HEK293 (cell line): ENCODE data around the gene RHBG.

Experiments used
- CTCF ChIA-PET: fragments of 350-600 bp; formaldehyde crosslinking; extraction: SDS; loops from one replicate; lab custom pipeline; 2021; ENCODE audit warnings: antibody characterized with exemption; lab: Yijun Ruan, JAX
- POLR2A ChIA-PET: fragments of 300-600 bp; formaldehyde crosslinking; extraction: SDS; loops from one replicate; lab custom pipeline; 2020; ENCODE audit warnings: antibody characterized with exemption, inconsistent platforms; lab: Yijun Ruan, JAX
- H3K27ac ChIP-seq: fragments of 200-500 bp; sonication (Bioruptor generic); 2 replicates; pipeline ENCODE4 v1.5.1; 2014; ENCODE audit warnings: low read depth, low read length, control low read depth, inconsistent platforms; ENCODE audit errors: extremely low read depth
- H3K36me3 ChIP-seq, 2 experiments: fragments of 200-500 bp in 1 of 2; sonication (Bioruptor generic) in 1 of 2; 1 replicate in 1 of 2; 2 replicates in 1 of 2; pipeline ENCODE4 v1.5.1; 2014 to 2017; ENCODE audit warnings: inconsistent platforms in 2 of 2, low read length in 2 of 2; ENCODE audit not compliant: control insufficient read depth in 2 of 2, insufficient read depth in 1 of 2
- H3K4me1 ChIP-seq: fragments of 200-500 bp; sonication (Bioruptor generic); 2 replicates; pipeline ENCODE4 v1.5.1; 2014; ENCODE audit warnings: mild to moderate bottlenecking, low read length, inconsistent platforms; ENCODE audit not compliant: control insufficient read depth, insufficient read depth
- H3K4me3 ChIP-seq: 2 replicates; pipeline ENCODE4 v1.5.1; 2011; ENCODE audit warnings: low read depth, mild to moderate bottlenecking, control low read depth, low read length, moderate library complexity
- H3K9me3 ChIP-seq: fragments of 200-500 bp; sonication (Bioruptor generic); 2 replicates; pipeline ENCODE4 v1.5.1; 2014; ENCODE audit warnings: low read depth, low read length, inconsistent platforms; ENCODE audit not compliant: control insufficient read depth, insufficient read depth
- GLI2 ChIP-seq: fragments of 450-650 bp; formaldehyde crosslinking; IDR thresholded peaks from 2 replicates; pipeline ENCODE4; 2017; ENCODE audit warnings: missing biosample characterization, missing genetic modification characterization, low read depth, borderline replicate concordance
- KLF10 ChIP-seq: fragments of 450-650 bp; IDR thresholded peaks from 2 replicates; pipeline ENCODE4 v1.5.1; 2018; ENCODE audit warnings: missing biosample characterization, mild to moderate bottlenecking, missing genetic modification characterization
- KLF8 ChIP-seq: fragments of 450-650 bp; formaldehyde crosslinking; IDR thresholded peaks from 2 replicates; pipeline ENCODE4 v1.5.1; 2016; ENCODE audit warnings: missing biosample characterization, missing genetic modification characterization
- MEIS1 ChIP-seq: sonication (generic); formaldehyde crosslinking; IDR thresholded peaks from 2 replicates; pipeline ENCODE4 v1.8.1; 2022; ENCODE audit warnings: missing genetic modification reagents, mild to moderate bottlenecking, borderline replicate concordance
- MZF1 ChIP-seq: fragments of 450-650 bp; formaldehyde crosslinking; IDR thresholded peaks from 2 replicates; pipeline ENCODE4 v1.5.1; 2017; ENCODE audit warnings: missing biosample characterization, missing genetic modification characterization, borderline replicate concordance
- PRDM4 ChIP-seq: fragments of 450-650 bp; formaldehyde crosslinking; IDR thresholded peaks from 2 replicates; pipeline ENCODE4 v1.5.1; 2017; ENCODE audit warnings: missing biosample characterization, missing genetic modification characterization
- SALL2 ChIP-seq: fragments of 450-650 bp; formaldehyde crosslinking; IDR thresholded peaks from 2 replicates; pipeline ENCODE4 v1.5.0; 2017; ENCODE audit warnings: missing biosample characterization, mild to moderate bottlenecking, missing genetic modification characterization, borderline replicate concordance
- SCRT1 ChIP-seq: fragments of 450-650 bp; formaldehyde crosslinking; IDR thresholded peaks from 2 replicates; pipeline ENCODE4 v1.5.1; 2016; ENCODE audit warnings: missing biosample characterization, missing genetic modification characterization, borderline replicate concordance
- YY1 ChIP-seq: fragments of 450-650 bp; formaldehyde crosslinking; IDR thresholded peaks from 2 replicates; pipeline ENCODE4 v1.5.1; 2018; ENCODE audit warnings: missing biosample characterization, missing genetic modification characterization
- ZNF132 ChIP-seq: fragments of 450-650 bp; formaldehyde crosslinking; IDR thresholded peaks from 2 replicates; pipeline ENCODE4 v1.5.1; 2017; ENCODE audit warnings: missing biosample characterization, missing genetic modification characterization, borderline replicate concordance
- ZNF140 ChIP-seq: fragments of 450-650 bp; formaldehyde crosslinking; IDR thresholded peaks from 2 replicates; pipeline ENCODE4 v1.5.1; 2016; ENCODE audit warnings: missing biosample characterization, missing genetic modification characterization
- ZNF157 ChIP-seq: fragments of 450-650 bp; formaldehyde crosslinking; IDR thresholded peaks from 2 replicates; pipeline ENCODE4 v1.5.1; 2016; ENCODE audit warnings: missing biosample characterization, missing genetic modification characterization
- ZNF18 ChIP-seq: fragments of 450-650 bp; formaldehyde crosslinking; IDR thresholded peaks from 2 replicates; pipeline ENCODE4 v1.5.1; 2016; ENCODE audit warnings: missing biosample characterization, missing genetic modification characterization
- ZNF184 ChIP-seq: fragments of 450-650 bp; IDR thresholded peaks from 2 replicates; pipeline ENCODE4 v1.5.1; 2018; ENCODE audit warnings: missing biosample characterization, mild to moderate bottlenecking, missing genetic modification characterization
- ZNF2 ChIP-seq: fragments of 450-650 bp; formaldehyde crosslinking; IDR thresholded peaks from 2 replicates; pipeline ENCODE4 v1.5.1; 2016; ENCODE audit warnings: missing biosample characterization, missing genetic modification characterization
- ZNF302 ChIP-seq: fragments of 450-650 bp; formaldehyde crosslinking; IDR thresholded peaks from 2 replicates; pipeline ENCODE4 v1.5.1; 2016; ENCODE audit warnings: missing biosample characterization, missing genetic modification characterization, low read depth
- ZNF362 ChIP-seq: fragments of 450-650 bp; formaldehyde crosslinking; IDR thresholded peaks from 2 replicates; pipeline ENCODE4 v1.5.1; 2016; ENCODE audit warnings: missing biosample characterization, missing genetic modification characterization
- ZNF510 ChIP-seq: fragments of 450-650 bp; formaldehyde crosslinking; IDR thresholded peaks from 2 replicates; pipeline ENCODE4 v1.5.1; 2018; ENCODE audit warnings: mild to moderate bottlenecking, missing genetic modification characterization, missing biosample characterization; ENCODE audit not compliant: insufficient replicate concordance
- ZNF558 ChIP-seq: fragments of 450-650 bp; formaldehyde crosslinking; IDR thresholded peaks from 2 replicates; pipeline ENCODE4 v1.5.1; 2016; ENCODE audit warnings: missing biosample characterization, missing genetic modification characterization
- ZNF660 ChIP-seq: fragments of 450-650 bp; IDR thresholded peaks from 2 replicates; pipeline ENCODE4 v1.5.1; 2018; ENCODE audit warnings: missing biosample characterization, mild to moderate bottlenecking, missing genetic modification characterization
- ZNF677 ChIP-seq: fragments of 450-650 bp; IDR thresholded peaks from 2 replicates; pipeline ENCODE4 v1.5.0; 2018; ENCODE audit warnings: missing biosample characterization, mild to moderate bottlenecking, missing genetic modification characterization, moderate library complexity
- ZNF830 ChIP-seq: fragments of 450-650 bp; IDR thresholded peaks from 2 replicates; pipeline ENCODE4 v1.5.0; 2018; ENCODE audit warnings: missing biosample characterization, missing genetic modification characterization, low read depth, mild to moderate bottlenecking, moderate library complexity
- ZSCAN16 ChIP-seq: fragments of 450-650 bp; formaldehyde crosslinking; IDR thresholded peaks from 2 replicates; pipeline ENCODE4 v1.5.1; 2016; ENCODE audit warnings: missing biosample characterization, missing genetic modification characterization
- ZSCAN23 ChIP-seq: fragments of 450-650 bp; formaldehyde crosslinking; IDR thresholded peaks from 2 replicates; pipeline ENCODE4 v1.5.1; 2016; ENCODE audit warnings: missing biosample characterization, missing genetic modification characterization
- ZSCAN4 ChIP-seq: fragments of 450-650 bp; formaldehyde crosslinking; IDR thresholded peaks from 2 replicates; pipeline ENCODE4 v1.5.1; 2017; ENCODE audit warnings: missing biosample characterization, missing genetic modification characterization

RHBG gene

GRCh38 chr1:156401041-156401574 is 32.1 kb downstream of the RHBG start:
- no peak for TF ChIP-seq MZF1 (tag by site-specific recombination)
- TF ChIP-seq ZSCAN4: no peak
- TF ChIP-seq ZNF140: no peak
- no peak for TF ChIP-seq ZNF362
- TF ChIP-seq ZSCAN23 (tag by site-specific recombination): no peak
- TF ChIP-seq SCRT1: no peak
- TF ChIP-seq ZNF830: no peak
- TF ChIP-seq ZNF302: no peak
- ChIA-PET CTCF (interaction anchor here (1.0 to 2.7 kb wide), 3 partner anchors 16 to 45 kb away, joined by 4 to 17 read pairs (median 6); no protein-coding TSS in a partner anchor), POLR2A (no interaction called here)
- no peaks in the 10 kb centered on the region for H3K36me3 ChIP-seq
- no peak overlapping the region for H3K4me3 ChIP-seq
- H3K9me3 ChIP-seq: no peaks in the 10 kb centered on the region
- H3K4me1 ChIP-seq: no peaks in the 10 kb centered on the region
- H3K27ac ChIP-seq: no peak overlapping the region

- CTCF ChIA-PET: interaction anchor here (1.0 to 2.7 kb wide), 3 partner anchors 16 to 44 kb away, joined by 4 to 17 read pairs (median 6); no protein-coding TSS in a partner anchor
- H3K4me1 ChIP-seq: no peaks in the 10 kb centered on the region
- H3K4me3 ChIP-seq: no peak overlapping the region
- H3K36me3 ChIP-seq: no peaks in the 10 kb centered on the region
- H3K27ac ChIP-seq: no peak overlapping the region
- POLR2A ChIA-PET: no interaction called here
- H3K9me3 ChIP-seq: no peaks in the 10 kb centered on the region
- TF ChIP-seq ZSCAN16 (tag by site-specific recombination) (no peak), ZNF558 (tag by site-specific recombination) (no peak), ZNF830 (no peak), ZNF660 (tag by site-specific recombination) (no peak), ZNF510 (tag by site-specific recombination) (no peak), ZNF132 (no peak), PRDM4 (no peak), MEIS1 (CRISPR knock-in tag) (no peak)
These were observed 32.7 kb downstream of the RHBG start for GRCh38 chr1:156401681-156402081.

GRCh38 chr1:156402331-156403020 is 33.5 kb downstream of the RHBG start:
- Histone ChIP-seq H3K4me3 (no peak overlapping the region), H3K9me3 (no peaks in the 10 kb centered on the region), H3K27ac (no peak overlapping the region), H3K4me1 (no peaks in the 10 kb centered on the region), H3K36me3 (no peaks in the 10 kb centered on the region)
- ChIA-PET POLR2A (no interaction called here), CTCF (interaction anchor here (0.7 to 2.7 kb wide), 4 partner anchors 17 to 310 kb away, joined by 3 to 17 read pairs (median 6); no protein-coding TSS in a partner anchor)
- TF ChIP-seq ZNF677 (tag by site-specific recombination) (no peak), KLF10 (tag by site-specific recombination) (no peak), YY1 (tag by site-specific recombination) (no peak), ZNF18 (no peak), ZNF2 (tag by site-specific recombination) (no peak), KLF8 (tag by site-specific recombination) (no peak), ZNF157 (tag by site-specific recombination) (no peak), GLI2 (tag by site-specific recombination) (no peak), ZSCAN16 (tag by site-specific recombination) (no peak), SALL2 (tag by site-specific recombination) (no peak), ZNF184 (no peak)
